ENCODE measurements around the gene NLRC5.
A peak's percentile ranks its signal among the peaks of the same experiment; 100 is the strongest.

NLRC5 gene

DNA sequence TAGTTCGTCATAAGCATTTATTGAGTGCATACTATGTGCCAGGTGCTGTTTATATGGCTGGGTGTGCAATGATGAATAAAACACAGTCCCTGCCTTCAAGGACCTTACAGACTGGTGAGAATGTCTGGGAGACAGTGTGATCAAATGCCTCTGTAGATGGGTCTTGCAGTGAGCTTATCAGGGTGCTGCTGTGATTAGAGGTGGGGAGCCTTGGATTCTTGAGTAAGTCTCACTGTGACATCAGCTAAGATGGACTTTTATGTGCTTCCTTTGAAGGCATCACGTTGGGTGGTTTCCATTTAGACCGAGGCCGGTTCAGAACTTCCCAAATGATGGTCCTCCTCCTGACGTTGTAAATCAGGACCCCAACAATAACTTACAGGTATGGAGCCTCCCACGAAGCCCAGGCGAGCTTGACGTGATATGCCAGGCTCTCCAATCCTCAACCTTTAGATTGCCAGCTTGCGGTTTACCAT lies 47.5 kb upstream of the NLRC5 start:
- H3K4me2 ChIP-seq (ENCODE audit: low read length, poor library complexity, severe bottlenecking): no peak overlapping the region
- H3K4ac ChIP-seq (ENCODE audit: low read depth in 1 of 2, low read length in 2 of 2): no peak overlapping the region
- 92% methylated on average over 9 of the region's 9 CpGs for WGBS
- no peak overlapping the region for H3K14ac ChIP-seq (ENCODE audit: low read length in 2 of 2)
- no peak for DNase-seq
- H2BK12ac ChIP-seq (ENCODE audit: low read length in 2 of 2): no peak overlapping the region
- H3K4me3 ChIP-seq (ENCODE audit: insufficient read depth in 1 of 2, low read depth in 1 of 2, low read length in 2 of 2): no peak overlapping the region
- H2BK120ac ChIP-seq (ENCODE audit: low read depth, low read length): no peak overlapping the region
- no peaks in the 10 kb centered on the region for H3K27me3 ChIP-seq (ENCODE audit: control insufficient read depth in 1 of 2, insufficient read depth in 1 of 2, low read length in 2 of 2)
- H2BK15ac ChIP-seq (ENCODE audit: low read depth, poor library complexity, severe bottlenecking): no peak overlapping the region
- no peak overlapping the region for H3K23ac ChIP-seq (ENCODE audit: low read length in 2 of 2)
- peaks cover 10% of the 10 kb centered on the region for H3K4me1 ChIP-seq (ENCODE audit: control insufficient read depth, insufficient read depth, low read depth, low read length)
- H4K8ac ChIP-seq (ENCODE audit: low read length): no peak overlapping the region
- no peak overlapping the region for H4K91ac ChIP-seq (ENCODE audit: low read length)
- no peak overlapping the region for H3K18ac ChIP-seq (ENCODE audit: low read depth in 1 of 2, low read length in 2 of 2)
- H3K9ac ChIP-seq (ENCODE audit: low read length): no peak overlapping the region
- no peak overlapping the region for H2AFZ ChIP-seq (ENCODE audit: low read depth, low read length)
- peaks cover 49 to 94% of the 10 kb centered on the region in 2 experiments for H3K36me3 ChIP-seq (ENCODE audit: control insufficient read depth in 1 of 2, insufficient read depth in 2 of 2, low read depth in 1 of 2, low read length in 2 of 2)
- H2AK5ac ChIP-seq (ENCODE audit: low read length, severe bottlenecking): no peak overlapping the region
- H3K27ac ChIP-seq (ENCODE audit: low read length, poor library complexity, severe bottlenecking): no peak overlapping the region
- H2BK5ac ChIP-seq (ENCODE audit: low read depth, low read length, poor library complexity, severe bottlenecking): no peak overlapping the region
- no peaks in the 10 kb centered on the region for H3K9me3 ChIP-seq (ENCODE audit: control insufficient read depth, low read length)
- peaks cover 20% of the 10 kb centered on the region for H3K79me1 ChIP-seq (replicated peaks; ENCODE audit: low read length, poor library complexity, severe bottlenecking)

DNA sequence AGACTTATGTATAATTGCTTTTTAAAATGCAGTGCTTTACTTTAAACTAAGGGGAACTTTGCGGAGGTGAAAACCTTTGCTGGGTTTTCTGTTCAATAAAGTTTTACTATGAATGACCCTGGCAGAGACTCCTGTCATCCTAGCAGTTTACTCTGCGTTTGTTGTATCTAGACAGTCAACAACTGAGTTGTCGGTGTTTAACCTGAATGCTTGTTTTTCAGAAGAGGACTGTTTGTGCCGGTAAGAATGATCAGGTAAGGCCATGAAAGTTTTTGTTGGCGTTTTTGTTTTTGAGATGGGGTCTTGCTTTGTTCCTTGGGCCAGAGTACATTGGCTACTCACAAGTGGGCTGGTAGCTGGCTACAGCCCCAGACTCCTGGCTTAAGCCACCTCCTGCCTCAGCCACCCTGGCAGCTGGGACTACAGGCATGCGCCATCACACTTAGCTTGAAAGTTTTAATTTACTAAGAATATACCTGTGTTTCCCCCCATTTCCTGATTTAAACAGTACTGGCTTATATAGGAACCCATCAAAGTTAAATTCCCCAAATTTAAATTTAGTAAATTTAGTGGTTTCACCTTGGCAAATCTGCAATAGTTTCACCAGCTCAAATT lies 45.5 kb upstream of the NLRC5 start:
- H3K4me1 ChIP-seq (ENCODE audit: control insufficient read depth, insufficient read depth, low read depth, low read length): peaks cover 13% of the 10 kb centered on the region
- H3K27me3 ChIP-seq (ENCODE audit: control insufficient read depth in 1 of 2, insufficient read depth in 1 of 2, low read length in 2 of 2): no peaks in the 10 kb centered on the region
- no peak overlapping the region for H4K8ac ChIP-seq (ENCODE audit: low read length)
- H2BK15ac ChIP-seq (ENCODE audit: low read depth, poor library complexity, severe bottlenecking): no peak overlapping the region
- 89% methylated on average over 5 of the region's 6 CpGs for WGBS
- peaks cover 42 to 80% of the 10 kb centered on the region in 2 experiments for H3K36me3 ChIP-seq (ENCODE audit: control insufficient read depth in 1 of 2, insufficient read depth in 2 of 2, low read depth in 1 of 2, low read length in 2 of 2)
- no peak overlapping the region for H3K4ac ChIP-seq (ENCODE audit: low read depth in 1 of 2, low read length in 2 of 2)
- H2BK5ac ChIP-seq (ENCODE audit: low read depth, low read length, poor library complexity, severe bottlenecking): no peak overlapping the region
- no peak overlapping the region for H3K18ac ChIP-seq (ENCODE audit: low read depth in 1 of 2, low read length in 2 of 2)
- no peak overlapping the region for H2AFZ ChIP-seq (ENCODE audit: low read depth, low read length)
- no peak overlapping the region for H3K9ac ChIP-seq (ENCODE audit: low read length)
- no peak overlapping the region for H2BK12ac ChIP-seq (ENCODE audit: low read length in 2 of 2)
- peak overlapping the region; percentile 39 for H3K27ac ChIP-seq (ENCODE audit: low read length, poor library complexity, severe bottlenecking)
- no peak overlapping the region for H3K4me3 ChIP-seq (ENCODE audit: insufficient read depth in 1 of 2, low read depth in 1 of 2, low read length in 2 of 2)
- no peak overlapping the region for H4K91ac ChIP-seq (ENCODE audit: low read length)
- no peak for DNase-seq
- no peak overlapping the region for H3K4me2 ChIP-seq (ENCODE audit: low read length, poor library complexity, severe bottlenecking)
- H3K9me3 ChIP-seq (ENCODE audit: control insufficient read depth, low read length): no peaks in the 10 kb centered on the region
- H3K23ac ChIP-seq (ENCODE audit: low read length in 2 of 2): no peak overlapping the region
- H3K14ac ChIP-seq (ENCODE audit: low read length in 2 of 2): no peak overlapping the region
- peaks cover 14% of the 10 kb centered on the region for H3K79me1 ChIP-seq (replicated peaks; ENCODE audit: low read length, poor library complexity, severe bottlenecking)
- H2BK120ac ChIP-seq (ENCODE audit: low read depth, low read length): no peak overlapping the region
- no peak overlapping the region for H2AK5ac ChIP-seq (ENCODE audit: low read length, severe bottlenecking)

DNA sequence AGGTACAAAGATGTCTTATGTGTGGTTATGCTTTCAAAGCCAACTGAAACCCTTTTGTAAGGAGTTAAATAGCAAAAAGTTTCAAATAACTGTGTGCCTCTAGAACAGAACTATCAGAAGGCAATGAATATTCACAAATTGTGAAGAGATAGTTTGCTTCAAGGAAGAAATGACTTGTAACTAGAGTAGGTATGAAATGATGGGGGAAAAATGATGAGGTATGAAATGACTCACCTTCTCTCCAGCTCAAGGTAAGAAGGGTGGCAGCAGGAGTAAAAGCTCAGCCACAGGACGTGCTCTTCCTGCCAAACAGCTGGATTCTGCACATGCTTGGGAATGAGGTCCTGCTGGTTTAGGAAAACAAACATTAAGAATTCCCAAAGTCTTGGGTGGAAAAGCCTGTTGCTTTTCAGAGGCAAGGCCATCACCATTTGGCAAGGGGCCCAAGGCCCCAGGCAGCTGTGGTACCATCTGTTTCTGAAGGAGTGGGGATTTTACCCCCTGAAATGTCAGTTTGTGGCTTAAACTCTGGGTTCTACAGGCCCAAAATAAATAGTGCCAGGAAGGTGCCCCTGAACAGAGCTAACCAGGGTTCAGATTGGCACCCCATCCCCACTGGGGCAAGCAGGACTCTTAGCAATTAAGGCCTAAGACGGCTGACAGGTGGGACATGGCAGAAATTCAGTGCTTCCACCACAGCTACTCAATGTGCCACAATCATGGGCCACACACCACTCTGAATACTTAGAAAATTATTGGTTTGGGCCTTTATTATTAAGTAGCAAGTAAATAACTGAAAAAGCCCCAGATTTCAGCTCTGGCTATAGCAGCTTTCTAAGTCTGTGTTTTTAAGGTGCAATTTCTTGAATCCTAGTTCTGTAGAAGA lies 44.2 kb upstream of the NLRC5 start:
- no peak overlapping the region for H2BK12ac ChIP-seq (ENCODE audit: low read length in 2 of 2)
- peak; percentile 27 for DNase-seq
- no peak overlapping the region for H3K4me2 ChIP-seq (ENCODE audit: low read length, poor library complexity, severe bottlenecking)
- H3K27ac ChIP-seq (ENCODE audit: low read length, poor library complexity, severe bottlenecking): peak overlapping the region; percentile 77
- H3K9me3 ChIP-seq (ENCODE audit: control insufficient read depth, low read length): no peaks in the 10 kb centered on the region
- H3K4ac ChIP-seq (ENCODE audit: low read depth in 1 of 2, low read length in 2 of 2): no peak overlapping the region
- H4K91ac ChIP-seq (ENCODE audit: low read length): no peak overlapping the region
- no peak overlapping the region for H2BK120ac ChIP-seq (ENCODE audit: low read depth, low read length)
- H3K4me3 ChIP-seq (ENCODE audit: insufficient read depth in 1 of 2, low read depth in 1 of 2, low read length in 2 of 2): no peak overlapping the region
- H4K8ac ChIP-seq (ENCODE audit: low read length): no peak overlapping the region
- H3K23ac ChIP-seq (ENCODE audit: low read length in 2 of 2): no peak overlapping the region
- peak overlapping the region; percentile 28 for H2AK5ac ChIP-seq (ENCODE audit: low read length, severe bottlenecking)
- no peak overlapping the region for H2BK15ac ChIP-seq (ENCODE audit: low read depth, poor library complexity, severe bottlenecking)
- no peak overlapping the region for H3K9ac ChIP-seq (ENCODE audit: low read length)
- no peak overlapping the region for H3K18ac ChIP-seq (ENCODE audit: low read depth in 1 of 2, low read length in 2 of 2)
- no peak overlapping the region for H2AFZ ChIP-seq (ENCODE audit: low read depth, low read length)
- peaks cover 33 to 66% of the 10 kb centered on the region in 2 experiments for H3K36me3 ChIP-seq (ENCODE audit: control insufficient read depth in 1 of 2, insufficient read depth in 2 of 2, low read depth in 1 of 2, low read length in 2 of 2)
- H3K14ac ChIP-seq (ENCODE audit: low read length in 2 of 2): no peak overlapping the region
- WGBS: 54% methylated on average over 1 of the region's 2 CpGs
- H3K27me3 ChIP-seq (ENCODE audit: control insufficient read depth in 1 of 2, insufficient read depth in 1 of 2, low read length in 2 of 2): no peaks in the 10 kb centered on the region
- peaks cover 7% of the 10 kb centered on the region for H3K79me1 ChIP-seq (replicated peaks; ENCODE audit: low read length, poor library complexity, severe bottlenecking)
- H3K4me1 ChIP-seq (ENCODE audit: control insufficient read depth, insufficient read depth, low read depth, low read length): peaks cover 13% of the 10 kb centered on the region
- no peak overlapping the region for H2BK5ac ChIP-seq (ENCODE audit: low read depth, low read length, poor library complexity, severe bottlenecking)

DNA sequence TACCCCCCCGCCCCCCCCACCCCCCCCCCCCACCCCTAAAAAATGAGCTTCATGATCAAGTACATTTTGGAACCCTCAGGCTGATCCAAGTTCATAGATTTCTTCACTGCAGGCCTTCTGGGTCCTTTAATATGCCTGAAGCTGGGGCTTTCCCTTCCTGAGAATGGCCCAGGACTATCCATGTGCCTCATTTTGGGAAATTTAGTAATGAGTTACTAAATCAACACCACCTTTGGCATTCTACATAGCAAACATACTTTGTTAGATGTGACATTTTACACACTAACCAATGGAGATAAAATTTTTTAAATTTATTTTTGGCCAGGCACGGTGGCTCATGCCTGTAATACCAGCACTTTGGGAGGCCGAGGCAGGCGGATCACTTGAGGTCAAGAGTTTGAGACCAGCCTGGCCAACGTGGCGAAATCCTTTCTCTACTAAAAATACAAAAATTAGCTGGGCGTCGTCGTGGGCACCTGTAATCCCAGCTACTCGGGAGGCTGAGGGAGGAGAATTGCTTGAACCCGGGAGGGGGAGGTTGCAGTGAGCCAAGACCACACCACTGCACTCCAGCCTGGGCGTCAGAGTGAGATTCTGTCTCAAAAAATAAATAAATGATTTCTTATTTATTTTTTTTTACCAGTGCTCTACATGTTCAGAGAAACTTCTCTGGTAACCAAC lies 43.4 kb upstream of the NLRC5 start:
- DNase-seq: no peak
- H3K27me3 ChIP-seq (ENCODE audit: control insufficient read depth in 1 of 2, insufficient read depth in 1 of 2, low read length in 2 of 2): no peaks in the 10 kb centered on the region
- no peak overlapping the region for H2BK5ac ChIP-seq (ENCODE audit: low read depth, low read length, poor library complexity, severe bottlenecking)
- H3K36me3 ChIP-seq (ENCODE audit: control insufficient read depth in 1 of 2, insufficient read depth in 2 of 2, low read depth in 1 of 2, low read length in 2 of 2): peaks cover 27 to 59% of the 10 kb centered on the region in 2 experiments
- H2AK5ac ChIP-seq (ENCODE audit: low read length, severe bottlenecking): no peak overlapping the region
- H2AFZ ChIP-seq (ENCODE audit: low read depth, low read length): no peak overlapping the region
- no peak overlapping the region for H2BK12ac ChIP-seq (ENCODE audit: low read length in 2 of 2)
- no peak overlapping the region for H3K14ac ChIP-seq (ENCODE audit: low read length in 2 of 2)
- peaks cover 13% of the 10 kb centered on the region for H3K4me1 ChIP-seq (ENCODE audit: control insufficient read depth, insufficient read depth, low read depth, low read length)
- 78% methylated on average over 3 of the region's 12 CpGs for WGBS
- no peak overlapping the region for H3K4me2 ChIP-seq (ENCODE audit: low read length, poor library complexity, severe bottlenecking)
- no peak overlapping the region for H4K91ac ChIP-seq (ENCODE audit: low read length)
- H3K9ac ChIP-seq (ENCODE audit: low read length): no peak overlapping the region
- H3K4me3 ChIP-seq (ENCODE audit: insufficient read depth in 1 of 2, low read depth in 1 of 2, low read length in 2 of 2): no peak overlapping the region
- H3K79me1 ChIP-seq (replicated peaks; ENCODE audit: low read length, poor library complexity, severe bottlenecking): peaks cover 4% of the 10 kb centered on the region
- no peak overlapping the region for H3K27ac ChIP-seq (ENCODE audit: low read length, poor library complexity, severe bottlenecking)
- no peak overlapping the region for H2BK15ac ChIP-seq (ENCODE audit: low read depth, poor library complexity, severe bottlenecking)
- no peak overlapping the region for H3K23ac ChIP-seq (ENCODE audit: low read length in 2 of 2)
- no peaks in the 10 kb centered on the region for H3K9me3 ChIP-seq (ENCODE audit: control insufficient read depth, low read length)
- no peak overlapping the region for H3K18ac ChIP-seq (ENCODE audit: low read depth in 1 of 2, low read length in 2 of 2)
- no peak overlapping the region for H4K8ac ChIP-seq (ENCODE audit: low read length)
- no peak overlapping the region for H3K4ac ChIP-seq (ENCODE audit: low read depth in 1 of 2, low read length in 2 of 2)
- no peak overlapping the region for H2BK120ac ChIP-seq (ENCODE audit: low read depth, low read length)
